OCI-LY3 (cell line): Measurements from ENCODE around the gene ZSCAN1.

ENCODE experiments used
- CTCF ChIP-seq: fragments of 200-600, 300-600 bp; sonication (generic); IDR thresholded peaks from 2 replicates; pipeline ENCODE4 v1.5.1; 2014; ENCODE audit warnings: antibody characterized with exemption, low read length, low read depth
- EZH2phosphoT487 ChIP-seq: fragments of 200-600 bp; shearing (Covaris generic); IDR thresholded peaks from 2 replicates; pipeline ENCODE4 v1.6.1; 2018; ENCODE audit warnings: antibody characterized with exemption, mixed run types, low read depth

- TF ChIP-seq CTCF = no peak
- TF ChIP-seq EZH2phosphoT487 = no peak
Measured at GRCh38 chr19:58059003-58059670, 25.3 kb downstream of the ZSCAN1 start, which contains the start of gene ZNF135.
